ENCODE results near the gene DNAH7.

GRCh38 chr2:195768431-195768830 is 300.2 kb downstream of the DNAH7 start:
- no peak for TF ChIP-seq CTCF (IDR thresholded peaks at IDR 0.05)
- no peak for TF ChIP-seq EP300 (IDR thresholded peaks at IDR 0.05)
- no peak for TF ChIP-seq POLR2A (IDR thresholded peaks at IDR 0.05)

All from ovary (tissue), 3 donors.